Stomach (tissue), 9 donors: Measurements from ENCODE around the gene CDC42SE2. TPM values are rescaled to one million over a fixed set of nuclear protein-coding genes. Genes with fewer than 3 reads are reported as not detected.

Experiments
- DNase-seq, 2 donors: peaks; one replicate each; pipeline versions ENCODE4 v3.0.0 to v3.0.0-alpha.2; 2013 to 2019
- H3K27ac ChIP-seq, 5 donors: fragments of 200-600 bp in 4 of 5; sonication (generic) in 4 of 5; one replicate each; pipeline ENCODE4 v1.5.1; 2013 to 2019; ENCODE audit warnings: mild to moderate bottlenecking in 1 of 5, moderate library complexity in 1 of 5
- H3K27me3 ChIP-seq, 3 donors: fragments of 200-600 bp; sonication (generic); one replicate each; pipeline ENCODE4 v1.5.1; 2017 to 2019; ENCODE audit warnings: mixed run types in 1 of 3
- H3K36me3 ChIP-seq, 4 donors: fragments of 200-600 bp; sonication (generic); 1 replicate in 3 of 4; 2 replicates in 1 of 4; pipeline ENCODE4 v1.5.1; 2016 to 2019
- H3K4me1 ChIP-seq, 4 donors: fragments of 200-600 bp; sonication (generic); one replicate each; pipeline ENCODE4 v1.5.1; 2016 to 2019
- H3K4me3 ChIP-seq, 4 donors: fragments of 200-600 bp; sonication (generic) in 3 of 4; one replicate each; pipeline ENCODE4 v1.5.1; 2016 to 2019; ENCODE audit warnings: mild to moderate bottlenecking in 1 of 4
- H3K9me3 ChIP-seq, 4 donors: fragments of 200-600 bp; sonication (generic); one replicate each; pipeline ENCODE4 v1.5.1; 2016 to 2019
- CTCF ChIP-seq, 7 experiments: fragments of 450-650 bp in 4 of 7; fragments of 200-600 bp in 3 of 7; sonication (generic) in 3 of 7; IDR thresholded peaks; one replicate each; pipeline ENCODE4 v1.5.1; 2016 to 2019; ENCODE audit warnings: antibody characterized with exemption in 7 of 7, control low read depth in 2 of 7, mild to moderate bottlenecking in 1 of 7
- EP300 ChIP-seq: sonication (generic); formaldehyde crosslinking; IDR thresholded peaks from one replicate; pipeline ENCODE4 v1.6.1; 2017; ENCODE audit warnings: antibody characterized with exemption
- POLR2A ChIP-seq, 4 donors: fragments of 450-650 bp; IDR thresholded peaks; one replicate each; pipeline ENCODE4 v1.6.1; 2016; ENCODE audit warnings: antibody characterized with exemption in 4 of 4, control low read depth in 2 of 4, mild to moderate bottlenecking in 1 of 4, moderate library complexity in 1 of 4
- POLR2AphosphoS5 ChIP-seq, 3 donors: sonication (generic); formaldehyde crosslinking; IDR thresholded peaks; one replicate each; pipeline ENCODE4 v1.6.1; 2016; ENCODE audit warnings: antibody characterized with exemption in 3 of 3
- WGBS, 5 donors: extraction: QIAGEN DNeasy Blood & Tissue Kit in 3 of 5; methylation state at CpG; one replicate each; pipeline versions ENCODE4 v1.1.5 to v1.1.7; 2013 to 2018; 5-methylcytosine and 5-hydroxymethylcytosine counted together
- intact Hi-C: fragments of 100-400 bp; cut with DNase I; formaldehyde crosslinking; loops from one replicate; pipeline ENCODE4 v1.15.1; 2023; ENCODE audit warnings: low total_unique reads
- polyA plus RNA-seq, 3 donors: library from polyadenylated mRNA; stranded (reverse); fragments of 200-250 nt; gene quantifications; one replicate each; pipeline ENCODE4 v1.2.3, GENCODE V29; 2013
- total RNA-seq, 5 donors: library from RNA; depleted of rRNA; stranded (reverse); fragments of >200 nt; gene quantifications; one replicate each; pipeline versions ENCODE4 v1.1.0 to v1.2.3, GENCODE V29; 2014 to 2016
- donor health status: healthy with polysubstance abuse.
- donor health status: Bipolar disorder and iron deficiency.
- donor health status: healthy.

The CDC42SE2 gene
- total and polyA plus RNA-seq, 8 donors: 11.0 to 87.9 (median 20.6) TPM

GRCh38 chr5:131386779-131387178 is 122.9 kb downstream of the CDC42SE2 start:
- intact Hi-C loops: no loop called here
- 12 to 33% (median 22%) methylated on average over 4 of the region's 4 CpGs for WGBS, 5 donors

GRCh38 chr5:131387255-131387654 is 123.4 kb downstream of the CDC42SE2 start:
- DNase-seq: no peak
- WGBS, 5 donors: 89 to 96% (median 94%) methylated on average over 6 of the region's 6 CpGs
- H3K4me3 ChIP-seq: no peak overlapping the region
- H3K27ac ChIP-seq: peak overlapping the region in 3 of 5 donors; percentile 1 to 57 (median 44)
- intact Hi-C loops: no loop called here
- H3K36me3 ChIP-seq: peaks cover 0 to 42% (median 26%) of the 10 kb centered on the region in 4 donors
- no peaks in the 10 kb centered on the region for H3K9me3 ChIP-seq
- no peak for TF ChIP-seq POLR2A (IDR thresholded peaks at IDR 0.05)
- TF ChIP-seq POLR2AphosphoS5 (IDR thresholded peaks at IDR 0.05): no peak
- no peak for TF ChIP-seq CTCF (IDR thresholded peaks at IDR 0.05)
- TF ChIP-seq EP300: no peak
- H3K4me1 ChIP-seq: peaks cover 0 to 31% (median 21%) of the 10 kb centered on the region in 4 donors
- no peaks in the 10 kb centered on the region for H3K27me3 ChIP-seq

More at GRCh38 chr5:131386779-131387178, 122.9 kb downstream of the CDC42SE2 start:
- peak in 1 of 2 donors; percentile 71 for DNase-seq
- Histone ChIP-seq H3K9me3 (no peaks in the 10 kb centered on the region), H3K4me3 (no peak overlapping the region), H3K36me3 (peaks cover 0 to 37% (median 23%) of the 10 kb centered on the region in 4 donors), H3K27ac (peak overlapping the region in 3 of 5 donors; percentile 1 to 57 (median 44)), H3K27me3 (no peaks in the 10 kb centered on the region), H3K4me1 (peaks cover 2 to 31% (median 24%) of the 10 kb centered on the region in 4 donors)
- no peak for TF ChIP-seq POLR2A (IDR thresholded peaks at IDR 0.05)
- TF ChIP-seq CTCF (IDR thresholded peaks at IDR 0.05): no peak
- TF ChIP-seq EP300: no peak
- TF ChIP-seq POLR2AphosphoS5 (IDR thresholded peaks at IDR 0.05): no peak

GRCh38 chr5:131389096-131389868 is 125.4 kb downstream of the CDC42SE2 start:
- 76 to 85% (median 83%) methylated on average over 4 of the region's 4 CpGs for WGBS, 5 donors
- Histone ChIP-seq H3K36me3 (peaks cover 0 to 47% (median 29%) of the 10 kb centered on the region in 4 donors), H3K4me3 (no peak overlapping the region), H3K27me3 (no peaks in the 10 kb centered on the region), H3K4me1 (peaks cover 16 to 41% (median 30%) of the 10 kb centered on the region in 4 donors), H3K9me3 (no peaks in the 10 kb centered on the region), H3K27ac (no peak overlapping the region)
- TF ChIP-seq EP300 (no peak), POLR2A (IDR thresholded peaks at IDR 0.05) (no peak), CTCF (IDR thresholded peaks at IDR 0.05) (no peak), POLR2AphosphoS5 (IDR thresholded peaks at IDR 0.05) (no peak)
- DNase-seq: no peak
- intact Hi-C loops: no loop called here

GRCh38 chr5:131389869-131390265 is 126.0 kb downstream of the CDC42SE2 start:
- intact Hi-C loops: no loop called here
- 20 to 61% (median 41%) methylated on average over 1 of the region's 1 CpG for WGBS, 5 donors
- H3K4me3 ChIP-seq: no peak overlapping the region

More at GRCh38 chr5:131389869-131390265, 126.0 kb downstream of the CDC42SE2 start:
- H3K27me3 ChIP-seq: no peaks in the 10 kb centered on the region
- peaks cover 0 to 49% (median 30%) of the 10 kb centered on the region in 4 donors for H3K36me3 ChIP-seq
- no peak for DNase-seq
- no peaks in the 10 kb centered on the region for H3K9me3 ChIP-seq
- peaks cover 16 to 47% (median 34%) of the 10 kb centered on the region in 4 donors for H3K4me1 ChIP-seq
- no peak overlapping the region for H3K27ac ChIP-seq
- no peak for TF ChIP-seq CTCF (IDR thresholded peaks at IDR 0.05)
- no peak for TF ChIP-seq POLR2A (IDR thresholded peaks at IDR 0.05)
- TF ChIP-seq POLR2AphosphoS5 (IDR thresholded peaks at IDR 0.05): no peak
- no peak for TF ChIP-seq EP300
